GM12878 (cell line): ENCODE measurements around the gene UST. TPM values are rescaled to one million over a fixed set of nuclear protein-coding genes. Genes with fewer than 3 reads are reported as not detected.

Source experiments
- ATAC-seq: fragments of 200-7000 bp; cut with Tn5 transposase; 3 replicates; pipeline ENCODE4 v1.9.1; 2020; ENCODE audit warnings: mild to moderate bottlenecking, moderate library complexity
- BruUV-seq: library from RNA; stranded (reverse); fragments of 400-500 nt; replicated peaks from 2 replicates; lab custom pipeline; 2021; lab: Mats Ljungman, UMichigan
- CTCF ChIA-PET: fragments of 300-600 bp; sonication (Branson Sonifier 250); formaldehyde crosslinking; extraction: SDS; loops from one replicate; lab custom pipeline; 2021; ENCODE audit warnings: inconsistent platforms; lab: Yijun Ruan, JAX
- POLR2A ChIA-PET: fragments of 350-600 bp; formaldehyde crosslinking; extraction: SDS; loops from one replicate; lab custom pipeline; 2021; ENCODE audit warnings: inconsistent platforms; lab: Charles Lee
- RAD21 ChIA-PET: fragments of 300-600 bp; sonication (Branson Sonifier 250); formaldehyde crosslinking; loops from one replicate; lab custom pipeline; 2023; ENCODE audit warnings: antibody characterized with exemption; ENCODE audit not compliant: unreplicated experiment; lab: Charles Lee
- SMC1A ChIA-PET: fragments of 300-600 bp; sonication (Branson Sonifier 250); formaldehyde crosslinking; loops from one replicate; lab custom pipeline; 2023; ENCODE audit not compliant: unreplicated experiment, uncharacterized antibody; lab: Charles Lee
- DNase-seq: peaks from one replicate; pipeline ENCODE4 v3.0.0-alpha.2; 2011; ENCODE audit warnings: low read depth, low spot score
- FAIRE-seq: peaks from 3 replicates; lab custom pipeline; 2011; peaks lifted over from hg19 to GRCh38; lab: Jason Lieb, UNC
- H2AFZ ChIP-seq: 2 replicates; pipeline ENCODE4 v1.6.0; 2011; ENCODE audit warnings: low read depth, low read length, control low read depth; ENCODE audit not compliant: control insufficient read depth
- H3K27ac ChIP-seq: 2 replicates; pipeline ENCODE4 v1.5.1; 2011; ENCODE audit warnings: control low read depth; ENCODE audit not compliant: control insufficient read depth, insufficient read depth
- H3K27me3 ChIP-seq, 2 experiments: replicated peaks in 1 of 2; 2 replicates each; pipeline versions ENCODE4 v1.6.0 to v1.6.1; 2011; ENCODE audit warnings: low read length in 1 of 2; ENCODE audit not compliant: control insufficient read depth in 2 of 2, insufficient read depth in 2 of 2
- H3K36me3 ChIP-seq, 2 experiments: 2 replicates each; pipeline ENCODE4 v1.5.1; 2011; ENCODE audit warnings: low read length in 1 of 2; ENCODE audit not compliant: control insufficient read depth in 2 of 2, insufficient read depth in 2 of 2
- H3K4me1 ChIP-seq: 2 replicates; pipeline ENCODE4 v1.6.1; 2011; ENCODE audit warnings: mild to moderate bottlenecking, low read length, moderate library complexity, mixed read lengths; ENCODE audit not compliant: control insufficient read depth, insufficient read depth
- H3K4me2 ChIP-seq: 2 replicates; pipeline ENCODE4 v1.6.0; 2011; ENCODE audit warnings: control low read depth; ENCODE audit not compliant: control insufficient read depth, insufficient read depth
- H3K4me3 ChIP-seq: fragments of 200-600 bp; sonication (generic); 2 replicates; pipeline ENCODE4 v1.5.1; 2016
- H3K79me2 ChIP-seq: 2 replicates; pipeline ENCODE4 v1.6.0; 2011; ENCODE audit warnings: low read length; ENCODE audit not compliant: control insufficient read depth, insufficient read depth
- H3K9ac ChIP-seq: 2 replicates; pipeline ENCODE4 v1.8.0; 2011; ENCODE audit warnings: low read length, control low read depth, mixed read lengths; ENCODE audit not compliant: control insufficient read depth, insufficient read depth
- H3K9me3 ChIP-seq: replicated peaks from 3 replicates; pipeline ENCODE4 v1.5.1; 2011; ENCODE audit warnings: mild to moderate bottlenecking, low read length; ENCODE audit not compliant: control insufficient read depth, insufficient read depth
- H4K20me1 ChIP-seq: 2 replicates; pipeline ENCODE4 v1.6.0; 2011; ENCODE audit not compliant: control insufficient read depth, insufficient read depth
- CBX5 ChIP-seq: sonication (generic); IDR thresholded peaks from 2 replicates; pipeline ENCODE4 v1.6.1; 2016; ENCODE audit warnings: low read depth, moderate library complexity, mild to moderate bottlenecking, inconsistent platforms
- FOS ChIP-seq: IDR thresholded peaks from 3 replicates; pipeline ENCODE4 v1.6.1; 2011; ENCODE audit warnings: borderline replicate concordance; ENCODE audit not compliant: insufficient read length; ENCODE audit errors: extremely low read depth
- JUNB ChIP-seq: IDR thresholded peaks from 2 replicates; pipeline ENCODE4 v1.6.1; 2016; ENCODE audit warnings: antibody characterized with exemption, mild to moderate bottlenecking
- LARP7 ChIP-seq: fragments of 450-650 bp; IDR thresholded peaks from 2 replicates; pipeline ENCODE4 v1.6.1; 2017; ENCODE audit warnings: mild to moderate bottlenecking
- RBBP5 ChIP-seq: fragments of 200-600 bp; sonication (generic); conservative IDR thresholded peaks from 2 replicates; pipeline ENCODE4 v1.6.1; 2016
- RELA ChIP-seq: fragments of 450-650 bp; IDR thresholded peaks from 2 replicates; pipeline ENCODE4 v1.8.0; 2014; ENCODE audit warnings: borderline replicate concordance; ENCODE audit not compliant: partially characterized antibody
- SPI1 ChIP-seq: IDR thresholded peaks from 2 replicates; pipeline ENCODE4 v1.6.1; 2011; ENCODE audit warnings: low read depth, mild to moderate bottlenecking, low read length, moderate library complexity, borderline replicate concordance; ENCODE audit not compliant: insufficient read depth
- SUZ12 ChIP-seq: fragments of 200-600 bp; sonication (generic); IDR thresholded peaks from one replicate; pipeline ENCODE4 v1.6.1; 2018; ENCODE audit warnings: antibody characterized with exemption, mild to moderate bottlenecking; ENCODE audit not compliant: unreplicated experiment
- TCF12 ChIP-seq: IDR thresholded peaks from 2 replicates; pipeline ENCODE4 v1.6.1; 2011; ENCODE audit warnings: low read depth, mild to moderate bottlenecking, low read length
- WGBS: methylation state at CpG from one replicate; pipeline ENCODE4 v1.1.6; 2016; ENCODE audit warnings: low lambda C conversion rate; ENCODE audit not compliant: insufficient replicate concordance, insufficient coverage; ENCODE audit errors: missing lambda C conversion rate; 5-methylcytosine and 5-hydroxymethylcytosine counted together
- in situ Hi-C: fragments of 300-500 bp; cut with MboI; formaldehyde crosslinking; loops from 9 replicates; pipeline ENCODE4 v1.14.3; 2018; ENCODE audit warnings: mixed read lengths
- intact Hi-C: fragments of 100-400 bp; cut with micrococcal nuclease; formaldehyde crosslinking; loops from one replicate; pipeline ENCODE4 v1.14.2; 2022; ENCODE audit not compliant: unreplicated experiment
- polyA plus RNA-seq, 11 experiments: library from polyadenylated mRNA; depleted of rRNA in 4 of 11; unstranded in 6 of 11; stranded (reverse) in 5 of 11; fragments of >200 nt; fragmentation: Nextera tagmentation in 4 of 11; fragmentation: Illumina TruSeq in 1 of 11; extraction: Ambion mirVana in 4 of 11; extraction: Trizol in 1 of 11; gene quantifications; 1 replicate in 1 of 11; 2 replicates in 10 of 11; pipeline versions ENCODE4 v1.2.1 to v1.2.3, GENCODE V29; 2011 to 2016; ENCODE audit warnings: inconsistent platforms in 2 of 11, missing spikeins in 2 of 11, low read depth in 1 of 11
- total RNA-seq, 4 experiments: library from RNA; depleted of rRNA in 3 of 4; stranded (reverse); fragments of >200 nt in 3 of 4; fragmentation: Illumina TruSeq in 1 of 4; extraction: Trizol in 1 of 4; gene quantifications; 2 replicates each; pipeline versions ENCODE4 v1.2.1 to v1.2.3, GENCODE V29; 2013 to 2021
- TF ChIP-seq, protein P1 (sequence below): fragments of 150-350 bp; IDR thresholded peaks from 2 replicates; pipeline ENCODE4 v1.6.1; 2016; ENCODE audit warnings: low read depth, low read length

UST gene
- total and polyA plus RNA-seq, 10 of the 15 experiments (the other 5 are each of a cell fraction or from before 2014, with no cell fraction given): 0.74 to 43.3 (median 2.2) TPM

DNA sequence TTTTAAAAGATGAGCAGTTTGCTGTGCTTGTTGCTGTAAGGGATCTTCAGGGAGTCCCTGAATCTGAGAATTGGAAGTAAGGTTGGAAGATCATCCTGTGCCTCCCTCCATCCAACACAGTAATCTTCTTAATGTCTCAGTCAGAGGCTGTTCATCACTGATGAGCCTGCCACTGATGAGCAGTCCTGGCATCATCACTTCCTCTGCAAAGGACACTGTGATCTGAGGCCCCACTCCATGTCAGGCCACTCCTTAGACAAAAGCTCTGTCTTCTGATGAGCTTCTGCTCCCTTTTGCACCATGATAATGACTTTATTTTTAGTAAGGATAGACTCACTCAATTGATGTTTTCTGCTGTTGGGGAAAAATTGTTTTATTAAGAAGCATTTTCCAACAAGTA, 121.0 kb downstream of the UST start (continued):
- no peak for TF ChIP-seq LARP7
- TF ChIP-seq, protein P1, sequence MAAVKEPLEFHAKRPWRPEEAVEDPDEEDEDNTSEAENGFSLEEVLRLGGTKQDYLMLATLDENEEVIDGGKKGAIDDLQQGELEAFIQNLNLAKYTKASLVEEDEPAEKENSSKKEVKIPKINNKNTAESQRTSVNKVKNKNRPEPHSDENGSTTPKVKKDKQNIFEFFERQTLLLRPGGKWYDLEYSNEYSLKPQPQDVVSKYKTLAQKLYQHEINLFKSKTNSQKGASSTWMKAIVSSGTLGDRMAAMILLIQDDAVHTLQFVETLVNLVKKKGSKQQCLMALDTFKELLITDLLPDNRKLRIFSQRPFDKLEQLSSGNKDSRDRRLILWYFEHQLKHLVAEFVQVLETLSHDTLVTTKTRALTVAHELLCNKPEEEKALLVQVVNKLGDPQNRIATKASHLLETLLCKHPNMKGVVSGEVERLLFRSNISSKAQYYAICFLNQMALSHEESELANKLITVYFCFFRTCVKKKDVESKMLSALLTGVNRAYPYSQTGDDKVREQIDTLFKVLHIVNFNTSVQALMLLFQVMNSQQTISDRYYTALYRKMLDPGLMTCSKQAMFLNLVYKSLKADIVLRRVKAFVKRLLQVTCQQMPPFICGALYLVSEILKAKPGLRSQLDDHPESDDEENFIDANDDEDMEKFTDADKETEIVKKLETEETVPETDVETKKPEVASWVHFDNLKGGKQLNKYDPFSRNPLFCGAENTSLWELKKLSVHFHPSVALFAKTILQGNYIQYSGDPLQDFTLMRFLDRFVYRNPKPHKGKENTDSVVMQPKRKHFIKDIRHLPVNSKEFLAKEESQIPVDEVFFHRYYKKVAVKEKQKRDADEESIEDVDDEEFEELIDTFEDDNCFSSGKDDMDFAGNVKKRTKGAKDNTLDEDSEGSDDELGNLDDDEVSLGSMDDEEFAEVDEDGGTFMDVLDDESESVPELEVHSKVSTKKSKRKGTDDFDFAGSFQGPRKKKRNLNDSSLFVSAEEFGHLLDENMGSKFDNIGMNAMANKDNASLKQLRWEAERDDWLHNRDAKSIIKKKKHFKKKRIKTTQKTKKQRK: no peak
- TF ChIP-seq, all 136 proteins: peak for 0

DNA sequence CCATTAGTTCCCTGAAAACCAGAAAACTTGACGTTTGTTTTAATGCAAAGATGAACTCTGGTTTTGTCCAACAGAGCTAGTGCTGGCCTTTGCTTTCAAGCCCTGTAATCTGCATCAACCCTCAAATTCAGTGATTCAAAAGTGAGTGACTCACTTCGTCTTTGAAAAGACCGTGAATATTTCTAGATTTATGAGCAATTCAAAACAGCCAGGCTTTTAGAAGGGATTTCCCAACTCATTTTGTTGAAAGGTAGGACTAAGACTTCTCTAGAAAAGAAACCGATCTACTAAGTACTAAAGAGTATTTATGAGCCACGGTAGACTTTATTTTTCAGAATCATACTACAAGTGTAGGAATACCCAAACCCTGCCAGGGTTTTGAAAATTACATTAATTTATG, 121.5 kb downstream of the UST start:
- CTCF ChIA-PET: interaction anchor here (1.6 kb wide), 1 partner anchor 563 kb away, joined by 4 read pairs; no protein-coding TSS in a partner anchor
- H3K79me2 ChIP-seq: no peaks in the 10 kb centered on the region
- H3K27ac ChIP-seq: no peak overlapping the region
- no peak for DNase-seq
- POLR2A ChIA-PET: no interaction called here
- no peaks in the 10 kb centered on the region for H3K36me3 ChIP-seq
- SMC1A ChIA-PET: interaction anchor here (1.2 kb wide), 1 partner anchor 97 kb away, joined by 3 read pairs; no protein-coding TSS in a partner anchor
- no peak overlapping the region for H3K9ac ChIP-seq
- no peak overlapping the region for H3K4me2 ChIP-seq
- RAD21 ChIA-PET: no interaction called here
- no peaks in the 10 kb centered on the region; the same call in 2 of the 3 replicates for H3K9me3 ChIP-seq
- ATAC-seq: no peak
- intact Hi-C loops (loop anchor here (5.0 kb wide), 1 partner anchor 86 kb away; no protein-coding TSS in a partner anchor), in situ Hi-C loops (no loop called here)
- whole genome bisulfite sequencing: 10% methylated on average over 5 of the region's 5 CpGs
- no peak overlapping the region for H2AFZ ChIP-seq
- H4K20me1 ChIP-seq: no peaks in the 10 kb centered on the region
- FAIRE-seq: no peak
- no TSS peak for BruUV-seq
- H3K27me3 ChIP-seq: no peaks in the 10 kb centered on the region
- TF ChIP-seq TCF12: no peak
- TF ChIP-seq SPI1: no peak
- TF ChIP-seq FOS: no peak
- TF ChIP-seq RBBP5: no peak
- peak; percentile 20; the same call in 1 of the 2 replicates for TF ChIP-seq JUNB
- TF ChIP-seq RELA: no peak
- no peak for TF ChIP-seq CBX5
- no peak for TF ChIP-seq SUZ12
- no peaks in the 10 kb centered on the region for H3K4me1 ChIP-seq
- no peak overlapping the region for H3K4me3 ChIP-seq
